Measurements from ENCODE around the gene HDGF. TPM values are rescaled to one million over a fixed set of nuclear protein-coding genes. Genes with fewer than 3 reads are reported as not detected.
"Not testable (repeated sequence)": the region's sequence is repeated elsewhere in the genome, so short reads cannot be mapped to it uniquely, and the experiment has no call there.

HDGF gene
- total RNA-seq, 4 donors from 2014 or later, result 124 to 239 (median 167) TPM

- DNase-seq (ENCODE audit: extremely low spot score), result no peak
- Histone ChIP-seq H3K4me1 (peaks cover 31 to 41% (median 37%) of the 10 kb centered on the region in 4 donors), H3K4me3 (peak overlapping the region in 3 of 4 donors; percentile 93 to 97 (median 95)), H3K27me3 (no peaks in the 10 kb centered on the region), H3K9me3 (no peaks in the 10 kb centered on the region), H3K36me3 (peaks cover 0 to 8% (median 6%) of the 10 kb centered on the region in 4 donors), H3K27ac (replicated peaks in 1 of 4) (no peak overlapping the region)
- intact Hi-C loops (cut with DNase I), result no loop called here
- TF ChIP-seq CTCF (IDR thresholded peaks at IDR 0.05) (no peak), POLR2AphosphoS5 (IDR thresholded peaks at IDR 0.05) (no peak), POLR2A (IDR thresholded peaks at IDR 0.05; ENCODE audit: low read depth) (no peak), EP300 (IDR thresholded peaks at IDR 0.05) (no peak)
- 84% methylated on average over 5 of the region's 5 CpGs for WGBS
These were observed 14.2 kb upstream of the HDGF start for GRCh38 chr1:156765666-156766065.

GRCh38 chr1:156765136-156765535, 13.7 kb upstream of the HDGF start:
- H3K27me3 ChIP-seq; intact Hi-C loops (cut with DNase I); H3K4me3 ChIP-seq; DNase-seq (ENCODE audit: extremely low spot score); H3K9me3 ChIP-seq; H3K27ac ChIP-seq (replicated peaks in 1 of 4); H3K36me3 ChIP-seq: not testable (repeated sequence)
- peaks cover 26 to 36% (median 32%) of the 10 kb centered on the region in 4 donors for H3K4me1 ChIP-seq
- 95% methylated on average over 15 of the region's 15 CpGs for WGBS

GRCh38 chr1:156760796-156761104, 9.3 kb upstream of the HDGF start:
- H3K9me3 ChIP-seq, result no peaks in the 10 kb centered on the region
- intact Hi-C loops (cut with DNase I), result no loop called here
- no peak for TF ChIP-seq CTCF (IDR thresholded peaks at IDR 0.05)
- no peak for TF ChIP-seq EP300 (IDR thresholded peaks at IDR 0.05)
- no peak for TF ChIP-seq POLR2AphosphoS5 (IDR thresholded peaks at IDR 0.05)
- TF ChIP-seq POLR2A (IDR thresholded peaks at IDR 0.05; ENCODE audit: low read depth), result no peak
- DNase-seq (ENCODE audit: extremely low spot score), result no peak
- 81% methylated on average over 4 of the region's 4 CpGs for WGBS
- H3K27ac ChIP-seq (replicated peaks in 1 of 4), result no peak overlapping the region
- H3K4me3 ChIP-seq, result no peak overlapping the region
- peaks cover 0 to 2% (median under 1%) of the 10 kb centered on the region in 4 donors for H3K4me1 ChIP-seq
- no peaks in the 10 kb centered on the region for H3K27me3 ChIP-seq
- H3K36me3 ChIP-seq, result no peaks in the 10 kb centered on the region

- 76% methylated on average over 4 of the region's 6 CpGs for WGBS
- intact Hi-C loops (cut with DNase I), result no loop called here
These were observed 8.8 kb upstream of the HDGF start for GRCh38 chr1:156760092-156760795.

GRCh38 chr1:156757572-156758253, 6.2 kb upstream of the HDGF start:
- H3K9me3 ChIP-seq; intact Hi-C loops (cut with DNase I); H3K36me3 ChIP-seq; DNase-seq (ENCODE audit: extremely low spot score); H3K27ac ChIP-seq (replicated peaks in 1 of 4); H3K27me3 ChIP-seq; H3K4me3 ChIP-seq: not testable (repeated sequence)
- WGBS, result 96% methylated on average over 10 of the region's 10 CpGs
- peaks cover 7 to 10% (median 8%) of the 10 kb centered on the region in 4 donors for H3K4me1 ChIP-seq

More at GRCh38 chr1:156760092-156760795, 8.8 kb upstream of the HDGF start:
- TF ChIP-seq EP300 (IDR thresholded peaks at IDR 0.05) (no peak), POLR2AphosphoS5 (IDR thresholded peaks at IDR 0.05) (no peak), CTCF (IDR thresholded peaks at IDR 0.05) (no peak), POLR2A (IDR thresholded peaks at IDR 0.05; ENCODE audit: low read depth) (no peak)
- DNase-seq (ENCODE audit: extremely low spot score), result no peak
- H3K9me3 ChIP-seq, result no peaks in the 10 kb centered on the region
- H3K27me3 ChIP-seq, result no peaks in the 10 kb centered on the region
- no peak overlapping the region for H3K27ac ChIP-seq (replicated peaks in 1 of 4)
- peaks cover 0 to 3% (median 0%) of the 10 kb centered on the region in 4 donors for H3K4me1 ChIP-seq
- H3K36me3 ChIP-seq, result no peaks in the 10 kb centered on the region
- no peak overlapping the region for H3K4me3 ChIP-seq
